Stimulated activated CD8-positive, alpha-beta memory T cell treated with anti-CD3 and anti-CD28 coated beads, Interleukin-15, amount 100 ng/mL, for 1 hour (primary cell): ENCODE measurements around the gene ACBD5.
"Not testable (repeated sequence)": the region's sequence is repeated elsewhere in the genome, so short reads cannot be mapped to it uniquely, and the experiment has no call there.

Experiments used
- DNase-seq: peaks from one replicate; pipeline ENCODE4 v3.0.0-alpha.2; 2020; ENCODE audit warnings: low read depth

The ACBD5 gene

GRCh38 chr10:27241010-27241651 is 534 bp upstream of the ACBD5 start:
- DNase-seq: no peak

DNA sequence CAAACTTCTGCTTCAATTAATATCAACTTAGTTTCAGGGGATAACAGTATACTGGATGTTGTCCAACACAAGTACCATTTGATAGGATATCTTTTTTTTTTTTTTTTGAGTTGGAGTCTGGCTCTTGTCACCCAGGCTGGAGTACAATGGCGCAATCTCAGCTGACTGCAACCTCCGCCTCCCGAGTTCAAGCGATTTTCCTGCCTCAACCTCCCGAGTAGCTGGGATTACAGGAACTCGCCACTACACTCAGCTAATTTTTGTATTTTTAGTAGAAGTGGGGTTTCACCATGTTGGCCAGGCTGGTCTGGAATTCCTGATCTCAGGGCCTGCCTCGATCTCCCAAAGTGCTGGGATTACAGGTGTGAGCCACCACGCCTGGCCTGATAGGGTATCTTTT is 3.1 kb downstream of the ACBD5 start:
- DNase-seq: not testable (repeated sequence)

- not testable (repeated sequence) for DNase-seq
These were observed 3.9 kb downstream of the ACBD5 start for GRCh38 chr10:27236589-27237128.

GRCh38 chr10:27235706-27236105 is 4.9 kb downstream of the ACBD5 start:
- DNase-seq: no peak

DNA sequence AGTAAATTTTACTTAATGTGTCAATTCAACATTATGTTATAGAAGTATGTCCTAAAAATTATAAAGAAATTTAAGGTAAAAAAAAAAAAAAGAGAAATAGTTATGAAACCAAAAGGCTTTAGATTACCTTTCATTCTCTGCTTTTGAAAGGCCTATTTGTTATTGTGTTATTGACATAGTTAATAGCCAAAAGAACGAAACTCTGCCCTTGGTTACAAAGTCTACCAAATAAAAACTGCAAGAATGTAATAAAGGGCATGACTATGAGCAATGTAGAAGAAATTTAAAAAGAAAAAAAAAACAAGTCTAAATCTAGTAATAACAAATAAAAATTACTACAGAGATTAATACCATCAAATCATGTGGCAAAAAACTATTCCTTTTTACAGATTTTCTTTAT is 10.6 kb downstream of the ACBD5 start:
- no peak for DNase-seq

DNA sequence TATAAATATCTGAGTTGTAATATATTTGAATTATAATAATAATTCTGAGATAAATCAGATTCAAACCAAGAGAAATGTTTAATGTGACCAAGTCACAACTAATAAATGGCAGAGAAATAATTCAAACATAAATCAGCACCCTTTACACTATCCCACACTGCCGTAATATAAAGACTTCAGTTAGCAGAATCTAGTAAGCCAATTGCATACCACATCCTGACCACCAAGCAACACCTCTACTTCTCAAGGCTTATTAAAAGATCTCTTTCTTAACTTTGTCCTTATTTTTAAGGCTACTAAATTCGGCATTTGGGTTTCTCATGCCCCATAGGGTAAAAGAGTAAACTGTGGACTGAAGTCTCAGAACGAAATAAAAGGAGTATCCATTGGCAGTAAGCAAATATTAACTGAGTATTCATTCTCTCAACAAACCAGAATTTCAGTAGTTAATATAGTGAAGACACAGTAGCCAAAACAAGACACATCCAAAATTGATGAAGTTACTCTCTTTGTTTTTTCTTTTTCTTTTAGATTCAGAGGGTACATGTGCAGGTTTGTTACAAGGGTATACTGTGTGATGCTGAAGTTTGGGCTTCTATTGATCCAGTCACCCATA is 14.8 kb downstream of the ACBD5 start:
- DNase-seq: no peak

- no peak for DNase-seq
These were observed 15.5 kb downstream of the ACBD5 start for GRCh38 chr10:27225011-27225590.

- no peak for DNase-seq
These were observed 16.6 kb downstream of the ACBD5 start for GRCh38 chr10:27223964-27224363.

GRCh38 chr10:27207350-27207749 is 33.2 kb downstream of the ACBD5 start:
- no peak for DNase-seq

GRCh38 chr10:27203806-27204205 is 36.8 kb downstream of the ACBD5 start:
- DNase-seq: no peak

DNA sequence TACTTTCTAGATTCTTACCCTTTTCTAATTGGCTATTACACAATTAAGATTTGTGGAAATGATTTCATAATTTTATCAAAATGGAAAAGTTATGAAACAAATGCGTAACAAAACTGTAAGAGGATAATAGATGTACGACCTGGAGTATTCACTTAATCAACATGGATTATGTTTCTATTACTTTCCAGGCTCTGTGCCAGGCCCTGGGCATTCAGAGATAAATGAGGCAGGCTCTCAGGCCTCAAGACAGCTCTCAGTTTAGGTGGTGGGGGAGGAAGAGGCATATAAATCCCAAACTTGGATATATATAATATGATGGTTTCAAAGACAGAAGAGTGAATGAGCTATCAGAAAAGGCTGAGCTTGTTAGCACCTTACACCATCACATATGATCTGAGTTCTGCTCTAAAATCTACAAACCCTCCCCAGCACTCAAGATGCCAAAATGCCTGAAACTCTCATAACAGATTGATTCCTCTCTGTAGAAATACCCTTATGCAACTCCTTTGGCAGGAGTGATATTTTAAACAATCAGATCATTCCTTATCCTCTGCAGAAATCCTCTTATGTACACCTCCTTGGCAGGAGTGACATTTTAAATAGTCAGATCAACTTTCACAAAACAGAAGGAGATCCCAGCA is 42.5 kb downstream of the ACBD5 start:
- DNase-seq: no peak

DNA sequence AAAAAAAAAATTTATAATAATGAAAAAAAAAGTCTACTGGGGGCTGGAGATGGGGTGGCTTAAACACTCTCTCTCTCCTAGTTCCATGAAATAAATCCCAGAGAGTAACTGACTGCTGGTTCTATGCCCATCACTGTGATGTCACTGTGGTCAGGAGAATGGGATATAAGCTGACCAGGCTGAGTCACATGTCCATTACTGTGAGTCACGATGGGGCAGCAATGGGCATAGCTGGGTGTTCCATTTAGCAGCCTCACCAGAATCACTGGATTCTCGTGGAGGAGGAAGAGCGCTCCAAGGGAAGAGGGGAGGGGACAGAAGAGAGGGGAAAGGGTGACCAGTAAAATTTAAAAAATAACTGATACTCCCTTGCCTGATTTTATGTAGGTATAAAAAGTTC is 48.3 kb downstream of the ACBD5 start:
- no peak for DNase-seq

DNA sequence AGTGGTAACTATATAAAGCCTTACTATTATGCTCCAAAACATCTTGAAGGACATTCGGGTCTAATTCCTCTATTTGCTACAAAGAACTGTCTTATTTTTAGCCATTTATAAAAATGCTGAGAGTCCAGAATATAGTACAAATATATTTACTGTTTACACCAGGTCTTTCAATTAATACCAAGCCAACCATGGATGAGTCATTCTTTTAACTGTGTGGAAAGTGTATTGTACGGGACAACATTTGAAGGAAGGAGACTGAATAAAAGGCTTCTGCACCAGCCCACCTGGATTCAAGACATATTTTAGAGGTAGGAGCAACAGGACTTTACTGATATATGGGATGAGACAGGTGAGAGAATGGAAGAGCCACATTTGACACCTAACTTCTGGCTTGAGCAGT is 50.1 kb downstream of the ACBD5 start:
- DNase-seq: no peak

DNA sequence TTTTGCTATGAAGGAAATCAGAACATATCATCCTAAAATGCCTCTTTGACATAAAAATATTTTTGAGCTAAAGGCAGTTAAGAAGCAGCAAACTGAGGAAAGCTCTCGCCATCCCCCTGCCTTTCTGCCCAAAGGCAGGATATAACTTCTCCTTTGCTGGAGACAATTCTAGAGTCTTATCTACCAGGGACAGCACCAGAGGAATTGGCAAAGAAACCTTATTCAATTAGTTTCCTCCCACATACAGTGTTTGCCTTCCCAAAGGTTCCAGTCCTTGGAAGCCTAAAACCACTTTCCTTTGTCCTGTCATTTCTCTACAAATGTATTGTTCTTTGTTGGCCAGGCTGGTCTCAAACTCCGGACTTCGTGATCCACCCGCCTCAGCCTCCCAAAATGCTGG is 51.7 kb downstream of the ACBD5 start:
- DNase-seq: no peak

GRCh38 chr10:27188259-27188658 is 52.3 kb downstream of the ACBD5 start:
- DNase-seq: no peak

GRCh38 chr10:27169849-27170248 is 70.7 kb downstream of the ACBD5 start:
- no peak for DNase-seq

DNA sequence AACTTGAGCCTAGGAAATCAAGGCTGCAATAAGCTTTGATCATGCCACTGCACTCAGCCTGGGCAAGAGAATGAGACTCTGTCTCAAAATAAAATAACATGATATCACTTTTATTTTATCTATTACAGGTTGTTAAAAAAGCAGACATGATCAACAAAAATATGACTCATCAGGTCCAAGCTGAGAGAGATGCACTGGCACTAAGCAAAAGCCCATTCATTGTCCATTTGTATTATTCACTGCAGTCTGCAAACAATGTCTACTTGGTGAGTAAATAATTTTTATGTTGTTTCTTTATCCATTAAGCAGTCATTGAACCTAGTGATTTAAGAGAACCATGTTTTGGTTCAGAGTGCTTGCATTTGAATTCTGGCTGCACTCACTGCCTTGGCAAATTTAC is 82.2 kb downstream of the ACBD5 start:
- DNase-seq: no peak

GRCh38 chr10:27157150-27157549 is 83.4 kb downstream of the ACBD5 start:
- no peak for DNase-seq

- not testable (repeated sequence) for DNase-seq
These were observed 84.0 kb downstream of the ACBD5 start for GRCh38 chr10:27156566-27156965.

DNA sequence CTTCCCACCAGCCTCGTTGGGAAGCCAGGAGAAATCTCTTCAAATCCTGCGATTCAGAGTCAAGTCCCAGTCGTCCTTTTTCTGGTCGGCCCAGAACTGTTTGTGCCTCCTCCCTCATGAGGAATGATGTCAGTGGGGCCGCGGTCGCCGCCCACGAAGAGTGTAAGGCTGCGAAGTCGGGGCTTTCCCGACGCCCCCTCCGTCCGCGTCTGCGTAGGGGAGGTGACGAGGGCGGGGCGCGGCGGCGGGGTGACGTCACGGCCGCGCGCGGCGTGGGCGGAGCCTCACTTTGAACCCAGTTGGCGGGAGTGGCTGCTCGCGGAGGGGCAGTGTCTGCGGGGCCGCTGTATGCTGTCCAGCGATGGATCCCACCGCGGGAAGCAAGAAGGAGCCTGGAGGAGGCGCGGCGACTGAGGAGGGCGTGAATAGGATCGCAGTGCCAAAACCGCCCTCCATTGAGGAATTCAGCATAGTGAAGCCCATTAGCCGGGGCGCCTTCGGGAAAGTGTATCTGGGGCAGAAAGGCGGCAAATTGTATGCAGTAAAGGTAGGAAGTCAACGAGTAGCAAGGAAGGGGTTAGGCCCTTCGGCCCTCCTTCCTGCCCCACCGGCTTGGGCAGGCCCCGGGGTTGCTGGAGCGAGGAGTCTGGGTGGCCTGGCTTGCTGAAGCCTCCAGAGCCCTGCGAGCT is 85.4 kb downstream of the ACBD5 start, which contains the start of gene MASTL:
MASTL (plus strand) TSS at position 287 of the 689 bp plus-strand sequence; CDS start at position 362, 75 bp downstream.
- peak; percentile 82 for DNase-seq

GRCh38 chr10:27153845-27154193 is 86.8 kb downstream of the ACBD5 start:
- DNase-seq: peak; percentile 3

DNA sequence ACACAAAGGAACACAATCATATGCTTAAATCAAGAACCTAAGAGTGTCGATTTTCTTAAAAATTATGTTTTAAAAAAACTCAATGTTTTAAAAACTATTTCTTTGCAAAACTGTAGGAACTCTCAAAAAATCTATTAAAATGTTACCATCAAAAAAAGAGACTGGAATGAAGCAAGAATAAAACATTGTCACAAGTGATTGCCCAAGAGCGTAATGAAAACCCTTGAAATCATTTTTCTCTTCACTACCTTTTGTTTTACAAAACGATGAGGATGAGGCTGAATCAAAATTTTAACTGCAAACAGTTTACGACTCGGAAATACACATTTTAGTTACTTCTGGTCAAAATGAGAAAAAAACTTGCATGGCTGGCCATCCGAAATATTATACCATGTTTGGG is 87.3 kb downstream of the ACBD5 start:
- no peak for DNase-seq
